Retinal pigment epithelial cell (primary cell): ENCODE results near the gene AIG1.

Experiments used
- DNase-seq: peaks from one replicate; pipeline ENCODE4 v3.0.0-alpha.2; 2010; ENCODE audit warnings: low read depth
- H3K4me3 ChIP-seq: 2 replicates; pipeline ENCODE4 v1.5.1; 2011; ENCODE audit warnings: mild to moderate bottlenecking, low read length, control low read depth, moderate library complexity
- CTCF ChIP-seq: conservative IDR thresholded peaks from 2 replicates; pipeline ENCODE4 v1.5.1; 2011; ENCODE audit warnings: low read depth, low read length, control low read depth, inconsistent platforms

AIG1 gene

GRCh38 chr6:143325379-143326140 is 264.9 kb downstream of the AIG1 start:
- no peak overlapping the region for H3K4me3 ChIP-seq
- DNase-seq = no peak
- no peak for TF ChIP-seq CTCF

GRCh38 chr6:143328876-143329275 is 268.2 kb downstream of the AIG1 start:
- no peak overlapping the region for H3K4me3 ChIP-seq
- no peak for DNase-seq
- TF ChIP-seq CTCF = no peak

GRCh38 chr6:143329323-143329722 is 268.6 kb downstream of the AIG1 start:
- no peak for TF ChIP-seq CTCF
- no peak for DNase-seq
- H3K4me3 ChIP-seq = no peak overlapping the region

GRCh38 chr6:143331362-143331761 is 270.7 kb downstream of the AIG1 start:
- no peak overlapping the region for H3K4me3 ChIP-seq
- DNase-seq = no peak
- no peak for TF ChIP-seq CTCF

- no peak for TF ChIP-seq CTCF
- DNase-seq = no peak
- H3K4me3 ChIP-seq = no peak overlapping the region
Observed at GRCh38 chr6:143332153-143332845, 271.6 kb downstream of the AIG1 start.

- no peak overlapping the region for H3K4me3 ChIP-seq
- DNase-seq = no peak
Observed at GRCh38 chr6:143333081-143333480, 272.4 kb downstream of the AIG1 start.

More at GRCh38 chr6:143333081-143333480, 272.4 kb downstream of the AIG1 start:
- no peak for TF ChIP-seq CTCF
